GM12873 (cell line): ENCODE measurements around the gene NXPH3.

Experiments
- CTCF ChIP-seq: IDR thresholded peaks from 2 replicates; pipeline ENCODE4 v1.5.1; 2012; ENCODE audit warnings: low read depth, mild to moderate bottlenecking, moderate library complexity, low read length, control low read depth; ENCODE audit not compliant: insufficient read depth; ENCODE audit errors: missing control alignments

NXPH3 gene

DNA sequence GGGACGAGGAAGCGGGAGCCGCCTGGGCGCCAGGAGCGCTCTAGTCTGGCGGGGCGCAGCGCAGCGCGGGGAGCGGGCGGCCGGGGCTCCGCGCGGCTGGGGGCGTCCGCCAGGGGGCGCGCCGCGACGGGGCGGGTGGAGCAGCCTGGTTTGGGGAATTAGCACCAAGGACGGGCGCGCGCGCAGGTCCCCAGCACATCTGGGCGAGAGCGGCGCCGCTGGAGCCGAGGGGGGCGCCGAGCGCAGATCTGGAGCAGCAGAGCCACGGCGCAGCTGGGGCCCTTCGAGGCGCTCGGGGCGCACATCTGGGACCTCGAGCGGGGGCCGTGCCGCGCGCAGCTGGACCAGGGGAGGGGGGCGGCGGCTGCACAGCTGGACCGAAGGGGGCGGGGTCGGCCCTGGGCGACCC lies at the start of gene NXPH3:
Gene NXPH3, plus strand, starts transcription at position 193 of the 409 bp plus-strand sequence. CDS start 349 bp downstream, outside the sequence.
- TF ChIP-seq CTCF = peak; percentile 47

GRCh38 chr17:49527927-49528651 lies 47.6 kb upstream of the NXPH3 start:
- TF ChIP-seq CTCF = no peak

DNA sequence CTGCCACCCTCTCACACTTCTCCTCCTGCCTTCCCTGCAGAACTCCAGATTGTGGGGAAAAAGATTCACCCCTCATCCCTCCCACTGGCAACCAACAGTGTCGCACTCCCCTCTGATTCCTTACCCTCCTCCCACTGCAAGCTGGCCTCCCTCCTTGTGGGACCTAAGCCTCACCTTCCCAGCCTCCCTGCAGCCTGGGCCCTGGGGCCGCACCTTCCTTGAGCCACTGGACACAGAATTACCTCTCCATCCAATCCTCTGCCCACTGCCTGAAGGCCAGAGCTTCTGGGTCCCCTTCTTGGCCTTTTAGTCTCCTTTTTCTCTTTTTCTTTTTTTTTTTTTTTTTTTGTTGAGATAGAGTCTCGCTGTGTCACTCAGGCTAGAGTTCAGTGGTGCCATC lies 46.7 kb upstream of the NXPH3 start:
- TF ChIP-seq CTCF = no peak

- no peak for TF ChIP-seq CTCF
Observed at GRCh38 chr17:49530118-49530517, 45.6 kb upstream of the NXPH3 start.

GRCh38 chr17:49543860-49544259 lies 31.8 kb upstream of the NXPH3 start:
- no peak for TF ChIP-seq CTCF

DNA sequence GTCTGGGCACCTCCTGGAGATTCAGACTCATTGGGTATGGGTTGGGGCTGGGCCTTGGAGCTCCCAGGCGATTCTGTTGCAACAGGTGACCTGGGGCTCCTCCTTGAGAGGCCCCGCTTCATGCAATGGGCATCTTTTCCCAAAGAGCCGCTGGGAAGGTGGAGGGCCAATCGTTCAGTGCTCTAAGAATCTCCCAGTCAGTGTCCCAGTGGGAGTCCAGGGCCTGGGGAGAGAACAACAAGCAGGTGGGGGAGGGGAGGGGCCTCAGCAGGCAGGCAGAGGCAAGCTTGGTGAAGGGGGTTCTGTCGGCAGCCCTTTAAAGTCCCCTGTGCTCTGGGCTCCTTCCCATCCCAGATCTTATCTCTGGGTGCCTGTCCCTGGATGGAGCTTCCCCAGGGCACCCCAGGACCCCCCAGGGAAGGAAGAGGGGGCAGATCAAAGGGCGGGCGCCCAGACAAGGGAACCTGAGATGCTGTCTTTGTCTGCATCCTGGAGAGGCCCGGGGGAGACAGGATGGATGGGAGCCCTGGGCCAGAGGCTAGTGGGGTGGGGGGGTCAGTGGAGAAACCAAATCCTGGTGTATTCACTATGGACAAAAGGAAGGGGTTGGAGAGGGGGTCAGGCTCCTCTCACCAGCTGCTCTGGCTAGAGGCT lies 30.5 kb upstream of the NXPH3 start:
- no peak for TF ChIP-seq CTCF

DNA sequence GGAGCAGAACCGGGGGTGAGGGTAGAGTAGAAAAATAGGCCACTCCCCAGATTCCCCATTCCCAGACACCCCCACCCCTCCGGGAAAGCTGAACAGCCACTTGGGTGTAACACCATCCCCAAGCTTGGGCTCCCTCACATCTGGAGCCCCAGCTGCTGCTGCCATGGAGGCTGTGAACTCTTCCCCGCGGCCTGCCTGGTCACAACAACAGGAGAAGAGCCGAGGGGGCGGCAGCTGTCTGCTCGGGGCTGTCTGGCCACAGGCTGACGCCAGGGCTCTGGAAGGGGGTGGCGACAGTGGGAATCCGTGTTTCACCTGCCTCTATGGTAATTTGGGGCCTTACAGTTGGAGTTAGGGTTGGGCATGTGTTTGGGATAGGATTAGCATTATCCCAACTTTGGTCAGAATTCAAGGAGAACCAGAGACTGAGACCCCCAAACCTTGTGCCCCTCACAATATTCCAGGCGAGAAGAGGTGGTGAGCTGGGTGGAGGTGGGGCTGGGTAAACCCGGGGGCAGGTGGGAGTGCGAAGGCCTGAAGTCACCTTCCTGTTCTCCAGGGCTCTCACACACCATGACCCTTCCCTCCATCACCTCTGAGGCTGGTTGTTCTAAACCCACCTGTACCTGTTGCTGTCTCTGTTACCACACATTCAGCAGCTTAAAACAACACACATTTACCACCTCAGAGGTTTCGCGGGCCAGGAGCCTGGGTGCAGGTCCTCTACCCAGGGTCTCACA lies 29.7 kb upstream of the NXPH3 start:
- no peak for TF ChIP-seq CTCF
